Spleen (tissue), 11 donors: ENCODE data around the gene FUT7. TPM values are rescaled to one million over a fixed set of nuclear protein-coding genes. Genes with fewer than 3 reads are reported as not detected.
A peak's percentile ranks its signal among the peaks of the same experiment; 100 is the strongest.

Experiments used
- DNase-seq: peaks from one replicate; pipeline ENCODE4 v3.0.0-alpha.2; 2020
- H3K27ac ChIP-seq, 8 donors: fragments of 200-600 bp; sonication (generic) in 7 of 8; 1 replicate in 4 of 8; 2 replicates in 4 of 8; pipeline versions ENCODE4 v1.5.0 to v1.8.0; 2016 to 2021; ENCODE audit warnings: inconsistent platforms in 4 of 8, mild to moderate bottlenecking in 4 of 8, moderate library complexity in 1 of 8
- H3K27me3 ChIP-seq, 7 donors: fragments of 200-600 bp; sonication (generic) in 6 of 7; replicated peaks in 1 of 7; 1 replicate in 4 of 7; 2 replicates in 3 of 7; pipeline versions ENCODE4 v1.5.0 to v1.8.0; 2016 to 2021; ENCODE audit warnings: inconsistent platforms in 3 of 7, mild to moderate bottlenecking in 1 of 7
- H3K36me3 ChIP-seq, 6 donors: fragments of 200-600 bp; sonication (generic) in 5 of 6; 1 replicate in 4 of 6; 2 replicates in 2 of 6; pipeline versions ENCODE4 v1.5.0 to v1.8.0; 2016 to 2021; ENCODE audit warnings: inconsistent platforms in 2 of 6
- H3K4me1 ChIP-seq, 6 donors: fragments of 200-600 bp; sonication (generic) in 5 of 6; 1 replicate in 3 of 6; 2 replicates in 3 of 6; pipeline versions ENCODE4 v1.5.0 to v1.8.0; 2016 to 2021; ENCODE audit warnings: inconsistent platforms in 3 of 6
- H3K4me3 ChIP-seq, 8 donors: fragments of 200-600 bp; sonication (generic) in 7 of 8; 1 replicate in 4 of 8; 2 replicates in 4 of 8; pipeline versions ENCODE4 v1.5.0 to v1.8.0; 2016 to 2021; ENCODE audit warnings: inconsistent platforms in 4 of 8, mild to moderate bottlenecking in 4 of 8, moderate library complexity in 2 of 8
- H3K9me3 ChIP-seq, 8 donors: fragments of 200-600 bp; sonication (generic) in 7 of 8; 1 replicate in 4 of 8; 2 replicates in 4 of 8; pipeline versions ENCODE4 v1.5.0 to v1.8.0; 2016 to 2021; ENCODE audit warnings: inconsistent platforms in 4 of 8
- CTCF ChIP-seq, 11 experiments: fragments of 200-600 bp in 7 of 11; fragments of 450-650 bp in 4 of 11; sonication (generic) in 4 of 11; IDR thresholded peaks in 8 of 11; conservative IDR thresholded peaks in 3 of 11; 1 replicate in 7 of 11; 2 replicates in 4 of 11; pipeline versions ENCODE4 v1.4.0 to v1.8.0; 2016 to 2021; ENCODE audit warnings: antibody characterized with exemption in 11 of 11, inconsistent platforms in 4 of 11, mild to moderate bottlenecking in 1 of 11
- POLR2A ChIP-seq, 3 donors: fragments of 450-650 bp; IDR thresholded peaks; one replicate each; pipeline ENCODE4 v1.5.1; 2017; ENCODE audit warnings: antibody characterized with exemption in 3 of 3, mild to moderate bottlenecking in 1 of 3
- POLR2AphosphoS5 ChIP-seq, 3 donors: sonication (generic); formaldehyde crosslinking; IDR thresholded peaks; one replicate each; pipeline ENCODE4 v1.5.1; 2017; ENCODE audit warnings: antibody characterized with exemption in 3 of 3
- WGBS, 5 donors: extraction: QIAGEN DNeasy Blood & Tissue Kit in 3 of 5; methylation state at CpG; one replicate each; pipeline versions ENCODE4 v1.1.5 to v1.1.7; 2013 to 2018; 5-methylcytosine and 5-hydroxymethylcytosine counted together
- intact Hi-C: fragments of 100-400 bp; cut with DNase I; formaldehyde crosslinking; loops from one replicate; pipeline ENCODE4 v1.15.0; 2023; ENCODE audit warnings: low total_unique reads
- polyA plus RNA-seq, 3 donors: library from polyadenylated mRNA; stranded (reverse); fragments of 200-250 nt; gene quantifications; one replicate each; pipeline ENCODE4 v1.2.1, GENCODE V29; 2013
- total RNA-seq, 7 donors: library from RNA; depleted of rRNA in 3 of 7; stranded (reverse); fragments of >200 nt in 3 of 7; fragmentation: NEBNext Ultra II Directional in 4 of 7; extraction: Animal tissue kit (Norgen Biotek cat#: 25700) in 4 of 7; gene quantifications; one replicate each; pipeline versions ENCODE4 v1.1.0 to v1.2.1, GENCODE V29; 2016 to 2021
- donor health status: healthy with polysubstance abuse.
- donor health status: DM: no; HTN: no; CAD: no; lungs with moderate emphysema.
- donor health status: DM: no; HTN: no; CAD: no.
- donor health status: Bipolar disorder and iron deficiency.
- donor health status: healthy.
- donor health status: DM: no; HTN: no; CAD: no.
- donor health status: DM: yes; HTN: yes; CAD: no.

FUT7 gene
- total and polyA plus RNA-seq, 10 donors, result 4.0 to 14.9 (median 6.3) TPM

- H3K27me3 ChIP-seq, result peaks cover 0 to 69% (median 29%) of the 10 kb centered on the region in 7 donors
Measured at GRCh38 chr9:137041124-137041523, 9.2 kb upstream of the FUT7 start.

DNA sequence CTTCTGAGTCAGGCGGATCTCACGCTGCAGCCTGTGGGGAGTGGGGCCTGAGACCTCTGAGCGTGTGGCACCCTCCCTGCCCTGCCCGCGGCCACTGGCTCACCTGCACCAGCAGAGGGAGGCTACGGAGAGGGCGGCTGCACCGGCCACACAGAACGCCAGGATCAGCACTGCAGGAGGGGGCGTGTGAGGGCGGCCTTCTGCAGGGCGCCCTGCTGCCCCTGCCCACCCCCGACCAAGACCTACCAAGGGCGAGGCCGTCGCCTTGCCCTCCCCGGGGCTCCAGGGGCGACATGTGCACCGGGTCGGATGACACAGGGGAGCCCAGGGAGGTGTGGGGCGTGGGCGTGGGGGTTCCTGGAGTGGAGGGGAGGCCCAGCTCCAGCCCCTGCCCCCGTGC lies 8.7 kb upstream of the FUT7 start:
- peak overlapping the region in 7 of 8 donors; percentile 26 to 83 (median 78) for H3K27ac ChIP-seq
- whole genome bisulfite sequencing, 5 donors, result 65 to 86% (median 79%) methylated on average over 15 to 23 of the region's 23 CpGs
- H3K4me1 ChIP-seq, result peaks cover 21 to 72% (median 45%) of the 10 kb centered on the region in 6 donors

More at GRCh38 chr9:137041124-137041523, 9.2 kb upstream of the FUT7 start:
- Histone ChIP-seq H3K9me3 (no peaks in the 10 kb centered on the region), H3K36me3 (peaks cover 0 to 42% (median 10%) of the 10 kb centered on the region in 6 donors), H3K27ac (peak overlapping the region; percentile 26 to 83 (median 79)), H3K4me1 (peaks cover 23 to 71% (median 46%) of the 10 kb centered on the region in 6 donors), H3K4me3 (peak overlapping the region in 7 of 8 donors; percentile 3 to 58 (median 23))
- DNase-seq, result peak; percentile 84
- no peak for TF ChIP-seq POLR2A (IDR thresholded peaks at IDR 0.05)
- no peak for TF ChIP-seq CTCF (IDR thresholded peaks at IDR 0.05 in 8 of 11, conservative IDR thresholded peaks at IDR 0.05 in 3 of 11)
- peak; percentile 26 to 73 (median 41) for TF ChIP-seq POLR2AphosphoS5 (IDR thresholded peaks at IDR 0.05)
- 30 to 61% (median 38%) methylated on average over 9 to 16 of the region's 16 CpGs for WGBS, 5 donors
- intact Hi-C loops, result no loop called here

DNA sequence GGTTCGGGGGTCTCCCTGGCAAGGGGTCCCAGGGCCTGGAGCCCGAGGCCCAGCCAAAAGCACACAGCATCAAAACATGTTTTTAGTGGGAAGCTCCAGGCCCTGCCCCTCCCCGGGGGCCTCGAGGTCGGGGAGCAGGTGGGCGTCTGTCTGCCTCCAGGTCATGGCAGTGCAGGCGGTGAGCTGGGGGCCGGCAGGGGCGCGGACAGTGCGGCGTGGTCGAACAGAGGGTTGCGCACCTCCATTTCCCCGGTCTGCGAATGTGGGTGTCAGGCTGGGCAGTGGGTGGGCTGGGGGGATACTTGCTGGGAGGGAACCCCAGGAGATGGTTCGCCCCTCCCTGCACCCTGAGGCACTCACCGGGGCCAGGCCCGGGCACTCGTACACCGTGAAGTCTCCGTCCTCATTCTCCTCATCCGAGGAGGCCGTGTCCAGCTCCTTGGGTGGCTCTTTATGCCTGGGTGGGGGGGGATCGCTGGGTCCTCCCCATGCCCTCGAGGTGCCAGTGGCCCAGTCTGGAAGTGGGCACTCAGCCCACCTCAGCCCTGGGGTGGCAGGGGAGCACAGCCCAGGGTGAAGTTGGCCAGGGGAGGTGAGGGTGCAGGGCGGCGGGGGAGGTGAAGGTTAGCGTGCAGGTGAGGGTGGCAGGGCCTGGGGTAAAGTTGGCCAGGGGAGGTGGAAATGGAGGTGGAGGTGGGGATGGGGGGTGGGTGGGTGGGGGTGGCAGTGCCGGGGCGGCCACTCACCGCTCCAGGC lies 7.9 kb upstream of the FUT7 start:
- H3K27me3 ChIP-seq, result peaks cover 0 to 55% (median 16%) of the 10 kb centered on the region in 7 donors
- TF ChIP-seq POLR2A (IDR thresholded peaks at IDR 0.05) (no peak), POLR2AphosphoS5 (IDR thresholded peaks at IDR 0.05) (no peak), CTCF (IDR thresholded peaks at IDR 0.05 in 8 of 11, conservative IDR thresholded peaks at IDR 0.05 in 3 of 11) (no peak)
- 88 to 96% (median 91%) methylated on average over 22 to 32 of the region's 32 CpGs for WGBS, 5 donors
- H3K4me3 ChIP-seq, result no peak overlapping the region
- peaks cover 24 to 72% (median 46%) of the 10 kb centered on the region in 6 donors for H3K4me1 ChIP-seq
- H3K36me3 ChIP-seq, result peaks cover 0 to 42% (median 10%) of the 10 kb centered on the region in 6 donors
- H3K9me3 ChIP-seq, result no peaks in the 10 kb centered on the region
- peak; percentile 76 for DNase-seq
- intact Hi-C loops, result loop anchor here (5.0 to 10.0 kb wide), 2 partner anchors 95 to 252 kb away; partner anchors contain the start of genes C8G and FBXW5
- H3K27ac ChIP-seq, result peak overlapping the region in 1 of 8 donors; percentile 81

More for the DNA sequence above, 8.7 kb upstream of the FUT7 start:
- peaks cover 0 to 42% (median 10%) of the 10 kb centered on the region in 6 donors for H3K36me3 ChIP-seq
- intact Hi-C loops, result no loop called here
- DNase-seq, result no peak
- H3K9me3 ChIP-seq, result no peaks in the 10 kb centered on the region
- peak overlapping the region in 7 of 8 donors; percentile 3 to 58 (median 23) for H3K4me3 ChIP-seq
- no peak for TF ChIP-seq POLR2A (IDR thresholded peaks at IDR 0.05)
- peak in 1 of 3 donors; percentile 50 for TF ChIP-seq POLR2AphosphoS5 (IDR thresholded peaks at IDR 0.05)
- H3K27me3 ChIP-seq, result peaks cover 0 to 63% (median 24%) of the 10 kb centered on the region in 7 donors

GRCh38 chr9:137038916-137039315 lies 7.0 kb upstream of the FUT7 start:
- Histone ChIP-seq H3K27ac (no peak overlapping the region), H3K4me1 (peaks cover 20 to 72% (median 44%) of the 10 kb centered on the region in 6 donors), H3K27me3 (peaks cover 0 to 46% (median 10%) of the 10 kb centered on the region in 7 donors), H3K9me3 (no peaks in the 10 kb centered on the region), H3K36me3 (peaks cover 0 to 42% (median 10%) of the 10 kb centered on the region in 6 donors), H3K4me3 (no peak overlapping the region)
- 85 to 91% (median 89%) methylated on average over 3 to 9 of the region's 9 CpGs for whole genome bisulfite sequencing, 5 donors
- DNase-seq, result no peak
- intact Hi-C loops, result loop anchor here (5.0 to 10.0 kb wide), 2 partner anchors 94 to 252 kb away; partner anchors contain the start of genes C8G and FBXW5
- no peak for TF ChIP-seq CTCF (IDR thresholded peaks at IDR 0.05 in 8 of 11, conservative IDR thresholded peaks at IDR 0.05 in 3 of 11)
- TF ChIP-seq POLR2AphosphoS5 (IDR thresholded peaks at IDR 0.05), result peak in 1 of 3 donors; percentile 46
- TF ChIP-seq POLR2A (IDR thresholded peaks at IDR 0.05), result no peak
